Hair follicle dermal papilla cell (primary cell): ENCODE measurements around the gene RBFA. TPM values are rescaled to one million over a fixed set of nuclear protein-coding genes. Genes with fewer than 3 reads are reported as not detected.

Experiments
- total RNA-seq: library from RNA; depleted of rRNA; stranded (reverse); fragments of >200 nt; gene quantifications from 2 replicates; pipeline ENCODE4 v1.2.3, GENCODE V29; 2012

RBFA gene
- total RNA-seq = 26.6 and 31.5 TPM in 2 replicates

GRCh38 chr18:80034068-80034851 is at the start of gene RBFA:
TSS of gene RBFA (plus strand) at chr18:80034434. CDS start at chr18:80034496, 62 bp downstream.

GRCh38 chr18:79988451-79989194 is 45.6 kb upstream of the RBFA start, which contains the start of gene TXNL4A:
TSS of gene TXNL4A (minus strand) at chr18:79988563. CDS start at chr18:79988392, 171 bp downstream.

Other genes starting within 250 kb of the RBFA start
- gene KCNG2, start 236.5 kb upstream of the RBFA start, total RNA-seq = not detected in 2 replicates
- gene SLC66A2, start 82.8 kb upstream of the RBFA start, total RNA-seq = 48.4 and 50.2 TPM in 2 replicates
- gene HSBP1L1, start 69.8 kb upstream of the RBFA start, total RNA-seq = 1.8 and 4.1 TPM in 2 replicates
- 30.7 and 33.3 TPM in 2 replicates for gene TXNL4A, start 45.9 kb upstream of the RBFA start, total RNA-seq
- 25.1 and 27.1 TPM in 2 replicates for gene ADNP2, start 74.8 kb downstream of the RBFA start, total RNA-seq
- 2.3 and 3.1 TPM in 2 replicates for gene PARD6G, start 213.1 kb downstream of the RBFA start, total RNA-seq